SK-N-MC (cell line): Measurements from ENCODE around the gene MRPS9.

Source experiments
- DNase-seq: peaks from one replicate; pipeline ENCODE4 v3.0.0-alpha.2; 2011; ENCODE audit warnings: low read depth, low spot score
- H3K27ac ChIP-seq: fragments of 200-600 bp; sonication (generic); 2 replicates; pipeline ENCODE4 v1.5.1; 2016; ENCODE audit warnings: mixed run types
- H3K36me3 ChIP-seq: fragments of 200-600 bp; sonication (generic); 2 replicates; pipeline ENCODE4 v1.6.1; 2017; ENCODE audit warnings: antibody characterized with exemption, low read length, mixed read lengths; ENCODE audit not compliant: insufficient read depth
- H3K4me3 ChIP-seq: fragments of 200-600 bp; sonication (generic); 2 replicates; pipeline ENCODE4 v1.5.1; 2016
- H3K9ac ChIP-seq: fragments of 200-600 bp; sonication (generic); 2 replicates; pipeline ENCODE4 v1.8.0; 2017; ENCODE audit warnings: mixed run types, mixed read lengths; ENCODE audit not compliant: insufficient read length
- H3K9me3 ChIP-seq: fragments of 200-600 bp; sonication (generic); 2 replicates; pipeline ENCODE4 v1.6.1; 2017; ENCODE audit warnings: low read depth, mild to moderate bottlenecking, antibody characterized with exemption, low read length, moderate library complexity, mixed read lengths
- EZH2 ChIP-seq: fragments of 200-600 bp; sonication (generic); IDR thresholded peaks from one replicate; pipeline ENCODE4 v1.6.1; 2017; ENCODE audit warnings: antibody characterized with exemption
- FOXP2 ChIP-seq: optimal IDR thresholded peaks from 2 replicates; pipeline ENCODE3; 2011; ENCODE audit warnings: mild to moderate bottlenecking, moderate library complexity; ENCODE audit not compliant: insufficient read depth; ENCODE audit errors: extremely low read length, control extremely low read depth
- POLR2AphosphoS5 ChIP-seq: IDR thresholded peaks from 2 replicates; pipeline ENCODE4 v1.6.1; 2012; ENCODE audit warnings: mild to moderate bottlenecking, low read depth, low read length, borderline replicate concordance

The MRPS9 gene

DNA sequence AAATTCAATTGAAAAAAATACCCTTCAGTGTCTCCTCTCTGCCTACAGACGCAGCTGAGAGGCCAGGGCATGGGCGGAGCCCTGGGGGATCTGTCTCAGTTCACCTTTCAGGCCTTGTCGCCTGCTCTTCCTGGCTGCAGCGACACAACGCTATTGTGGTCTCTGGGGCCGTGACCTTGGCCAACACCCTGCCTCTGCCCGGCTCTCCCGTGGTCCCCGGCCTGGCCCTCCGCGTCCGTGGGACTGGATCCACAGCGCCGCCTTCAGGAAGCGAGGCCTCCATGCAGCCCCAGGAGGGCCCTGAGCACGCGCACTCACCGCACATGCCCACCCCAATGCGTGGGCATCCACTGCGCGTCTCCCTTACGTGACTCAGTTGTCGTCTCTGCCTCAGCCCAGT lies 81.1 kb downstream of the MRPS9 start:
- no peak for DNase-seq
- Histone ChIP-seq H3K36me3 (no peaks in the 10 kb centered on the region), H3K9me3 (no peaks in the 10 kb centered on the region), H3K9ac (no peak overlapping the region), H3K4me3 (no peak overlapping the region), H3K27ac (no peak overlapping the region)
- TF ChIP-seq POLR2AphosphoS5 (no peak), EZH2 (no peak), FOXP2 (no peak)

GRCh38 chr2:105121434-105121833 lies 83.6 kb downstream of the MRPS9 start:
- Histone ChIP-seq H3K36me3 (no peaks in the 10 kb centered on the region), H3K27ac (no peak overlapping the region), H3K9ac (no peak overlapping the region), H3K9me3 (no peaks in the 10 kb centered on the region), H3K4me3 (no peak overlapping the region)
- DNase-seq: no peak
- TF ChIP-seq EZH2: no peak
- TF ChIP-seq POLR2AphosphoS5: no peak
- no peak for TF ChIP-seq FOXP2

DNA sequence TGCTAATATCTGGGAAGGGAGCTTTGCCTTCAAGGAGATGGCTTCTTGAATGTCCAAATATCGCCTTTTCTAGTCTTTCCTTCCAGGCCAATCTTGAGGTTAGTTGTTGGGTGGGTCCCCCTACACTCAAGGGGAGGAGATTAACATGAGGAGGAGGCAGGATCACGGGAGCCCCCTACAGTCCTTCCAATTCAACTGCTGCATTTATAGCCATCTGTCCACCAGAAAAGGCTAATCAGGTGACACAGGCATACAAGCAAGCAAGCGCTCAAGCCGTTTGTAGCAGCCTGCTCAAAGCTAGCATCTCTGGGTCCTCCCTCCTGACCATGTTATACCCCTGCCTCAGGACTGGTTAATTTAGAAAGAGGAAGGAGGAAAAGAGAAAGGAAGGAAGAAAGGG lies 87.6 kb downstream of the MRPS9 start:
- Histone ChIP-seq H3K9me3 (no peaks in the 10 kb centered on the region), H3K27ac (no peak overlapping the region), H3K9ac (no peak overlapping the region), H3K4me3 (no peak overlapping the region), H3K36me3 (no peaks in the 10 kb centered on the region)
- TF ChIP-seq FOXP2 (no peak), POLR2AphosphoS5 (no peak), EZH2 (no peak)
- no peak for DNase-seq

DNA sequence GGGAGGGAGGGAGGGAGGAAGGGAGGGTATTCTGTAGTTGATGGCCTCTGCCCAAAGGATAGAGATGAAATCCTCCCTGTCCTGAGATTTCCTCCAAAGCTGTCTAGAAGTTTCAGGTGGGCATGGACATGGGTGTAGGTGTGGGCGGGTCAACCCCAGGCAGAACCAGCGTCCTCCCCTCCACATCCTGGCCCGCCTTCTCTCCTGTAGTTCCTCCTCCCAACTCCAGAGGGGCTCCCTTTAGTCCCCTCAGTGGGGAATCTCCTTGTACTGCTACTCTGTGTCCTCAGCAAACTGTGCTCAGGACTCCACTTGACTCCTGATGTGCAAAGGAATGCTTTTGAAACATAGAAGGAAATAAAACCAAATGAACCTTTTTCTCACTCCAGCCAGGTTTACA lies 88.1 kb downstream of the MRPS9 start:
- Histone ChIP-seq H3K9ac (no peak overlapping the region), H3K4me3 (no peak overlapping the region), H3K27ac (no peak overlapping the region), H3K36me3 (no peaks in the 10 kb centered on the region), H3K9me3 (no peaks in the 10 kb centered on the region)
- TF ChIP-seq EZH2 (no peak), POLR2AphosphoS5 (no peak), FOXP2 (no peak)
- DNase-seq: no peak

- Histone ChIP-seq H3K9me3 (no peaks in the 10 kb centered on the region), H3K36me3 (no peaks in the 10 kb centered on the region), H3K4me3 (no peak overlapping the region), H3K27ac (no peak overlapping the region), H3K9ac (no peak overlapping the region)
- no peak for TF ChIP-seq FOXP2
- no peak for TF ChIP-seq POLR2AphosphoS5
- TF ChIP-seq EZH2: no peak
- DNase-seq: no peak
These were observed 88.5 kb downstream of the MRPS9 start for GRCh38 chr2:105126336-105126735.

GRCh38 chr2:105127289-105127915 lies 89.5 kb downstream of the MRPS9 start:
- Histone ChIP-seq H3K36me3 (no peaks in the 10 kb centered on the region), H3K9ac (no peak overlapping the region), H3K9me3 (no peaks in the 10 kb centered on the region), H3K4me3 (no peak overlapping the region), H3K27ac (no peak overlapping the region)
- DNase-seq: no peak
- TF ChIP-seq EZH2 (no peak), POLR2AphosphoS5 (no peak), FOXP2 (no peak)

GRCh38 chr2:105129722-105130232 lies 91.9 kb downstream of the MRPS9 start:
- TF ChIP-seq POLR2AphosphoS5: no peak
- TF ChIP-seq EZH2: no peak
- TF ChIP-seq FOXP2: no peak
- H3K27ac ChIP-seq: no peak overlapping the region
- H3K9me3 ChIP-seq: no peaks in the 10 kb centered on the region
- H3K4me3 ChIP-seq: no peak overlapping the region
- H3K9ac ChIP-seq: no peak overlapping the region
- H3K36me3 ChIP-seq: no peaks in the 10 kb centered on the region
- DNase-seq: no peak

- H3K9me3 ChIP-seq: no peaks in the 10 kb centered on the region
- H3K36me3 ChIP-seq: no peaks in the 10 kb centered on the region
- H3K4me3 ChIP-seq: no peak overlapping the region
- H3K27ac ChIP-seq: no peak overlapping the region
- no peak for TF ChIP-seq FOXP2
- TF ChIP-seq POLR2AphosphoS5: no peak
- TF ChIP-seq EZH2: no peak
- no peak for DNase-seq
- H3K9ac ChIP-seq: no peak overlapping the region
These were observed 92.7 kb downstream of the MRPS9 start for GRCh38 chr2:105130546-105130945.

DNA sequence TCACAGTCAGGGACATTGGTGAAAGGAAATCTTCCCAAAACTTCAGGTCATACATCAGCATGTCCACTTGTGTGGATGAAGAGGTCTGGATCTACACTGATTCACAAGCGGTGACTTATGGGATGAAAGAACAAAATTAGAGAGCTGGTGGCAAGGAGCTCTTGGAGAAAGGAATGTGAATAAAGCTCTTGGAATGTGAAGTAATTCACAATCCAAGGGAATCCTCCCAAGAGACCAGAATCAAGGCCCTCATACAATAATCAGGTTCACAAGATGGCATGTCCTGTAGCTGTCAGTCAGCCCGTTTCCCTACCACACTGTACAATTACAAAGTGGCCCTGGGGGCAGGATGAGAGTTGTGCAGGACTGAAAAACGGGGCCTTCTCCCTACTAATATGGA lies 96.2 kb downstream of the MRPS9 start:
- Histone ChIP-seq H3K4me3 (no peak overlapping the region), H3K9ac (no peak overlapping the region), H3K36me3 (no peaks in the 10 kb centered on the region), H3K9me3 (no peaks in the 10 kb centered on the region), H3K27ac (no peak overlapping the region)
- no peak for TF ChIP-seq POLR2AphosphoS5
- TF ChIP-seq FOXP2: no peak
- TF ChIP-seq EZH2: no peak
- DNase-seq: no peak
